ENCODE data around the gene CACNG6. TPM values are rescaled to one million over a fixed set of nuclear protein-coding genes. Genes with fewer than 3 reads are reported as not detected.
"Not testable (repeated sequence)": the region's sequence is repeated elsewhere in the genome, so short reads cannot be mapped to it uniquely, and the experiment has no call there.

CACNG6 gene
- total RNA-seq, 4 donors from 2014 or later: 25.2 to 50.3 (median 31.0) TPM

DNA sequence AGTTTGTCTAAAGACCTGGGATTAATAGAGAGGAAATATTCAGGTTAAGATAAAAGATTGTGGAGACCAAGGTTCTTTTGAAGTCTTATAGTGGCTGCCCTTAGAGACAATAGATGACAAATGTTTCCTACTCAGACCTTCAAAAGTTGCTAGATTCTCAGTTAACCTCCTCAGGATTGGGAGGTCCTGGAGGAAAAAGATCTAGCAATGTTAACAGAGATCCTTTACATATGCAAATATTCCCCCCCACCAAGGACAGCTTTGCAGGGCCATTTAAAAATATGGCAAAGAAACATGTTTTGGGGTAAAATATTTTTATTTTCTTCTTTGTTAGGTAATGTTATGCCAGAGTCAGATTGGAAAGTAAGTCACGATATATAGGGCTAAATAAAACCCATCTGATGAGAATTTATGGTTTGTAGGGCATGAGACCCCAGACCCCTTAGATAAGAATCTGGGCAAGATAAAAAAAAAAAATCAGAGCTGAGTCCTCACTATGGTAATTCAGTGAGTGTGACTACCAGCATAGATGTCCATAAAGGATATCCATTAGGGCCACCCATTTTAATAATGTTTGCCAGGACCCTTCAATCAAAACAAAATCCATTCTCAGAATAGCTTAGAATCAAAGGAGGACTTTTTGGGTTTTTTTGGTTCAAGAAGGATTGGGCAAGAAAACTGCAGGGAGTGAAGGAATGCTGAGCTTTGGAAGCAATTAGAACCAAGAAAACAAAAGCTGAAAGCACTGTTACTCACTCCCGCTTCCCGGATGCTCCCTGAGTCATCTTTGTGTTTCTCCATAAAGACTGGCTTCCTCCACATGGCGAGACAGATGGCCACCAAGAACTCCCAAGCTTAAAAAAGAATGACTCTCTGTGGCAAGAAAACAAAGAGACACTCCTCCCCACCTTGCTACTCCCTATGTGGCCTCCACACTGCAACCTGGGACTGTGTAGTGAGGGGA is 44.1 kb downstream of the CACNG6 start:
- no peak for ATAC-seq
- Histone ChIP-seq H3K36me3 (no peaks in the 10 kb centered on the region), H3K9me3 (no peaks in the 10 kb centered on the region), H3K27me3 (peaks cover 0 to 4% (median 0%) of the 10 kb centered on the region in 3 donors), H3K4me1 (no peaks in the 10 kb centered on the region), H3K4me3 (no peak overlapping the region), H3K27ac (no peak overlapping the region)
- TF ChIP-seq POLR2A (IDR thresholded peaks at IDR 0.05): no peak
- TF ChIP-seq, protein P1, sequence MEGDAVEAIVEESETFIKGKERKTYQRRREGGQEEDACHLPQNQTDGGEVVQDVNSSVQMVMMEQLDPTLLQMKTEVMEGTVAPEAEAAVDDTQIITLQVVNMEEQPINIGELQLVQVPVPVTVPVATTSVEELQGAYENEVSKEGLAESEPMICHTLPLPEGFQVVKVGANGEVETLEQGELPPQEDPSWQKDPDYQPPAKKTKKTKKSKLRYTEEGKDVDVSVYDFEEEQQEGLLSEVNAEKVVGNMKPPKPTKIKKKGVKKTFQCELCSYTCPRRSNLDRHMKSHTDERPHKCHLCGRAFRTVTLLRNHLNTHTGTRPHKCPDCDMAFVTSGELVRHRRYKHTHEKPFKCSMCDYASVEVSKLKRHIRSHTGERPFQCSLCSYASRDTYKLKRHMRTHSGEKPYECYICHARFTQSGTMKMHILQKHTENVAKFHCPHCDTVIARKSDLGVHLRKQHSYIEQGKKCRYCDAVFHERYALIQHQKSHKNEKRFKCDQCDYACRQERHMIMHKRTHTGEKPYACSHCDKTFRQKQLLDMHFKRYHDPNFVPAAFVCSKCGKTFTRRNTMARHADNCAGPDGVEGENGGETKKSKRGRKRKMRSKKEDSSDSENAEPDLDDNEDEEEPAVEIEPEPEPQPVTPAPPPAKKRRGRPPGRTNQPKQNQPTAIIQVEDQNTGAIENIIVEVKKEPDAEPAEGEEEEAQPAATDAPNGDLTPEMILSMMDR (IDR thresholded peaks at IDR 0.05 in 4 of 5, conservative IDR thresholded peaks at IDR 0.05 in 1 of 5): no peak
- no peak for DNase-seq
- intact Hi-C loops (cut with DNase I; ENCODE audit: low total_unique reads): no loop called here
- in situ Hi-C loops (cut with MboI; ENCODE audit: low sequenced_read_pairs in 4 of 4): no loop called here

DNA sequence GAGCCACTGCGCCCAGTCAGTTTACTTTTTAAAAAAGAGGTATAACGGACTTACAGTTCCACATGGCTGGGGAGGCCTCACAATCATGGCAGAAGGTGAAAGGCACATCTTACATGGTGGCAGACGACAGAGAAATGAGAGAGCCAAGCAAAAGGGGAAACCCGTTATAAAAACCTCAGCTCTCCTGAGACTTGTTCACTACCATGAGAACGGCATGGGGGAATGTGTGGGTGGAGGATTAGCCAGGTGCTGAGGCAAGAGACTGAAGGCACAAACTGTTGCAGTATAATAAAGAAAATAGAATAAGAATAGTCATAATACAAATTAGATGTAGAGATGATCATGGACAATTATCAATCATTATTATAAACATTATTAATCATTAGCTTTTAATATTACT is 45.1 kb downstream of the CACNG6 start:
- in situ Hi-C loops (cut with MboI; ENCODE audit: low sequenced_read_pairs in 4 of 4); DNase-seq; H3K4me1 ChIP-seq; H3K27me3 ChIP-seq; H3K27ac ChIP-seq; intact Hi-C loops (cut with DNase I; ENCODE audit: low total_unique reads); H3K36me3 ChIP-seq; H3K4me3 ChIP-seq; H3K9me3 ChIP-seq; ATAC-seq: not testable (repeated sequence)

DNA sequence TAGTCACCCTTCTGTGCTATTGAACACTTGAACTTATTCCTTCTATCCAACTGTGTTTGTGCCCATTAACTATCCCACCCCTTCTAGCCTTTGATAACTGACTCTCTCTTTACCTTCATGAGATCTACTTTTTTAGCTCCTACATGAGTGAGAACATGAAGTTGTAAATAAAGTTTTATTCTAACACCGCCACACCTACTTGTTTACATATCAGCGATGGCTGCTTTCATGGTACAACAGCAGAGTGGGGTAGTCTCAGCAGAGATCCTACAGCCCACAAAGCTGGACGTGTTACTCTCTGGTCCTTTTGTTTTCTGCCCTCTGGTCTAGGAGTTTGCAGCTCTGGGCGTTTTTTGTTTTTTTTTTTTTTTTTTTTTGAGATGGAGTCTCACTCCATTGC is 48.6 kb downstream of the CACNG6 start:
- Histone ChIP-seq H3K36me3 (no peaks in the 10 kb centered on the region), H3K4me1 (no peaks in the 10 kb centered on the region), H3K9me3 (no peaks in the 10 kb centered on the region), H3K4me3 (no peak overlapping the region), H3K27ac (no peak overlapping the region), H3K27me3 (no peaks in the 10 kb centered on the region)
- intact Hi-C loops (cut with DNase I; ENCODE audit: low total_unique reads): no loop called here
- DNase-seq (no peak), ATAC-seq (no peak)
- in situ Hi-C loops (cut with MboI; ENCODE audit: low sequenced_read_pairs in 4 of 4): no loop called here
- no peak for TF ChIP-seq POLR2A (IDR thresholded peaks at IDR 0.05)
- TF ChIP-seq, protein P1 (IDR thresholded peaks at IDR 0.05 in 4 of 5, conservative IDR thresholded peaks at IDR 0.05 in 1 of 5): no peak

DNA sequence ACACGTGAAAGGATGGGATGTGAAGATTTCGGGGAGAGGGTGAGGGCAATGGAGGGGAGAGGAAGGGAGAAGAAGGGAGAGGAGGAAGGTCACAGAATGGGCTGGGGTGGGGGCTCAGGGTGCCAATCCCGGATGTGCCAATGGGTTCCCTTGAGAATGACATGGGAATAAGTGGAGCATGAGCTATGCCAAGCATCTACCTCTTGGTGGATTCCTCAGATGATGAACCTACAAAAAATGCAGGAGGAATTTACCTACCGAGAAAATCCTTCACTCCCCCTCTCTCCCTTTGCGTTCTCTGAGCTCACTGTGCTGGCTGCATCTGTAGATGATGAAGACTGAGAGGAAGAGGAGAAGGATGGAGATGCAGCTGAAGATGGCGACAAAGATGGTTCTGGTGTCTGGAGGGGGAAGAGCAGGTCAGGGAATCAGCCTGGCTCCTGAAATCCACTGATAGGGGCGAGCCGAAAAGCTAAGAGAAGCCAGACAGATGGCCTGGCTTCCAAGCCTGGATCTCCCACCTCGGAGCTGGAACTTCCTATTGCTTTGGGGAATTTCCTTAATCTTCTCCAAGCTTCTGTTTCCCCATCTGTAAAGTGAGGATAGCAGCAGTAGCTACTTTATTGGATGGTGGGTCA is 50.7 kb downstream of the CACNG6 start:
- in situ Hi-C loops (cut with MboI; ENCODE audit: low sequenced_read_pairs in 4 of 4) (no loop called here), intact Hi-C loops (cut with DNase I; ENCODE audit: low total_unique reads) (no loop called here)
- Histone ChIP-seq H3K4me1 (no peaks in the 10 kb centered on the region), H3K4me3 (no peak overlapping the region), H3K9me3 (no peaks in the 10 kb centered on the region), H3K27me3 (peaks cover 0 to 3% (median 0%) of the 10 kb centered on the region in 3 donors), H3K36me3 (no peaks in the 10 kb centered on the region), H3K27ac (no peak overlapping the region)
- ATAC-seq (no peak), DNase-seq (no peak)
- TF ChIP-seq, protein P1 (IDR thresholded peaks at IDR 0.05 in 4 of 5, conservative IDR thresholded peaks at IDR 0.05 in 1 of 5): no peak
- TF ChIP-seq POLR2A (IDR thresholded peaks at IDR 0.05): no peak

DNA sequence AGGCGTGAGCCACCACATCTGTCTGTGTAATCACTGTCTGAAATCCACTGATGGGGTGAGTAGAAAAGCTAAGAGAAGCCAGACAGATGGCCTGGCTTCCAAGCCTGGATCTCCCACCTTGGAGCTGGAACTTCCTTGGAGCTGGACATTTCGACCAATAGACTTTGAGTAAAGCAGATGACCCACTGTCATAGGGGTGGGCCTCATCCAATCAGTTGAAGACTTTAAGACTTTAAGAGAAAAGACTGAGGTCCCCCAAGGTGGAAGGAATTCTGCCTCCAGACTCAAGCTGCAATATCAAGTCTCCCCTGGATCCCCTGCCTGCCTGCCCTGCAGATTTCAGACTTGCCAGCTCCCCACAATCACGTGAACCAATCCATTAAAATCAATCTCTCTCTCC is 51.6 kb downstream of the CACNG6 start:
- no peak for TF ChIP-seq POLR2A (IDR thresholded peaks at IDR 0.05)
- TF ChIP-seq, protein P1 (IDR thresholded peaks at IDR 0.05 in 4 of 5, conservative IDR thresholded peaks at IDR 0.05 in 1 of 5): no peak
- H3K9me3 ChIP-seq: no peaks in the 10 kb centered on the region
- H3K36me3 ChIP-seq: no peaks in the 10 kb centered on the region
- no peak for ATAC-seq
- H3K4me1 ChIP-seq: no peaks in the 10 kb centered on the region
- intact Hi-C loops (cut with DNase I; ENCODE audit: low total_unique reads): no loop called here
- in situ Hi-C loops (cut with MboI; ENCODE audit: low sequenced_read_pairs in 4 of 4): no loop called here
- no peak for DNase-seq
- H3K4me3 ChIP-seq: no peak overlapping the region
- H3K27ac ChIP-seq: no peak overlapping the region
- H3K27me3 ChIP-seq: peaks cover 0 to 3% (median 0%) of the 10 kb centered on the region in 3 donors

All from gastrocnemius medialis (tissue), 4 donors.